Limb (tissue), 2 donors: Measurements from ENCODE around the gene HLCS.

Experiments used
- DNase-seq, 2 donors: peaks; one replicate each; pipeline ENCODE4 v3.0.0-alpha.2; 2016; ENCODE audit errors: extremely low spot score in 2 of 2

The HLCS gene

DNA sequence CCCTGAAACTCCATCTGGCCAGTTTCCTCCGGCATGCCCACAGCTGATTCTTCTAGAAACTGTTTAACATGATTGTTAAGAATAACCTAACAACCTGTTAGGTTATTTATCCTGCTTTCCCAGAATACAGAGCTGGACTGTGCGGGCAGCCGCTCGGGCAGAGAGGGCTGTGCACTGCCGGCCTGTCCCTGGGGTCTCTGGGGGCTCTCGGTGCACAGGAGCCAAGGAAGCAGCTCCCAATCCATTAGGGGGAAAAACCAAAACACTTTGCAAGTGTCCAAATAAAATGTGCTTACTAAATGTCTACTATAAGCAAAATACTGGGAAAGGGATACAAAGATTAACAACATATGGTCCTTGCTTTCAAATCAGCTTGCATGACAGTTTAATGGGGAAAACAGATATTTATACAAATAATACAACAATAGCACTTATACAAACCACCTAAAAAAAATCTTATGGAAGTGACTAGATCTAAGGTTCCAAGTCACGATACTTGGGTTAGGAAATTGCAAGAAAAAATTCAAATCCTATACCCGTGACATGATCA is 50.7 kb downstream of the HLCS start:
- no peak for DNase-seq

DNA sequence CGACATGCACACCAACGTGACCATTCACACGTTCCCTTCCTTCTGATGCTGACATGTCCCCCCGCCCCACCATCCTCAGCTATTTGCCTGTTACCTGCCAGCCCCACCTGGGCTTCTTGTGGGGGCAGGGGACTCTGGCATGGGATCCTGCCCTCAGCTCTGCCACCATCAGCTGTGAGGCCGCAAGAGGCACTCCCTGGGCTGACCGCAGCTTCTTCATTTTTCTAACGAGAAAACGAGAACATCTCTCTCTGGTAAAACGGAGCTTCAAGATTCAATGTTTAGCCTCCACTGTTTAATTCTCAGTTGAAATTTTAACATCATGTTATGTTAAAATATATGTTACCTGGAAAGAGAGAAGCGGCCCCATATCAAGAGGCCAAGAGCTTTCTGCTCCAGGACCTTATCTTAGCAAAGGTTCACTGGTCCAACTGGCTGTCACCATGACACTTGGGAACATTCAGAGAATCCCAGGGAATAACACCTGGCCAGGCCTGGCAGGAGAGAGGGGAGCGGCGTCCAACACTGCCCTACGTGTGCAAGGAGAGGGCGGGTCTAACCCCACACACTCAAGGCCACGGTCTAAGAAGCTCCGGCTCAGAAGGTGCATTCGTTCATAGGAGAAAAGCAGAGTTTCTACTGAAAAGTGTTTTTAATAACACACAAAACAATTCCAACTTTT is 51.3 kb downstream of the HLCS start:
- DNase-seq: no peak

DNA sequence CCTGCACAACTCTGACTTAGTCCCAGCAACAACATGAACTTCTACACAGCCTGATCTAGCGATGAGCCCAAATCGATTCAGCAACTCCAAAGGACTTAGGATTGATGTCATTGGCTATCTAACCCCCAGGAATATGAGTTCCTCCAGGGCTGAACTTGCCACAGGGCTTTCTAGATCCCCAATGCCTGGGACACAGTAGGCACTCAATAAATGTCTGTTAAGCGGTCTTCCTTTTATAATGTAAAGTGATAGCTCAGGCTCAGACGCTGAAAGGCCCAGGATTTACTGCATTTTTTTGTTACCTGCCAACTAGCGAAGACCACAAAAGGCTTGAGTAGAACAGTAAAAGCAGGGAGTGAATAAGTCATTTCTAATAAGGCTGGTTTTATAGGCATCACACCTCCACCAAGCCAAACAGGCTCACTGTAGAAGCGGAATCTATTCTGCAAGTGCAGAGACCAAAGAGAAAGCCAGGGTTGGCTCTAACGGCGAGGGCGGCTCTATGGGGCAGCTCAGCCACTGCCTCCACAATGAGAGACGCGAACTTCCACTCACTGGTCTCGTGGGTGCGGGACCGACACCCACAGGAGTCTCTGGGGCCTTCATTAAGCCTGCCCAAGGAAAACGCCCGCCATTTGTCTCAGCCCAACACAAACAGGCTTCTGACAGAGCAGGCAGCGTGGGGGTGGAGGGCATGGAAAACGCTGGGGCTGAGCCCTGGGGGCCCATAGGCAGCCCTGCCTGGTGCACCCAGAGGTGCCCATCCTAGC is 52.0 kb downstream of the HLCS start:
- DNase-seq: no peak

DNA sequence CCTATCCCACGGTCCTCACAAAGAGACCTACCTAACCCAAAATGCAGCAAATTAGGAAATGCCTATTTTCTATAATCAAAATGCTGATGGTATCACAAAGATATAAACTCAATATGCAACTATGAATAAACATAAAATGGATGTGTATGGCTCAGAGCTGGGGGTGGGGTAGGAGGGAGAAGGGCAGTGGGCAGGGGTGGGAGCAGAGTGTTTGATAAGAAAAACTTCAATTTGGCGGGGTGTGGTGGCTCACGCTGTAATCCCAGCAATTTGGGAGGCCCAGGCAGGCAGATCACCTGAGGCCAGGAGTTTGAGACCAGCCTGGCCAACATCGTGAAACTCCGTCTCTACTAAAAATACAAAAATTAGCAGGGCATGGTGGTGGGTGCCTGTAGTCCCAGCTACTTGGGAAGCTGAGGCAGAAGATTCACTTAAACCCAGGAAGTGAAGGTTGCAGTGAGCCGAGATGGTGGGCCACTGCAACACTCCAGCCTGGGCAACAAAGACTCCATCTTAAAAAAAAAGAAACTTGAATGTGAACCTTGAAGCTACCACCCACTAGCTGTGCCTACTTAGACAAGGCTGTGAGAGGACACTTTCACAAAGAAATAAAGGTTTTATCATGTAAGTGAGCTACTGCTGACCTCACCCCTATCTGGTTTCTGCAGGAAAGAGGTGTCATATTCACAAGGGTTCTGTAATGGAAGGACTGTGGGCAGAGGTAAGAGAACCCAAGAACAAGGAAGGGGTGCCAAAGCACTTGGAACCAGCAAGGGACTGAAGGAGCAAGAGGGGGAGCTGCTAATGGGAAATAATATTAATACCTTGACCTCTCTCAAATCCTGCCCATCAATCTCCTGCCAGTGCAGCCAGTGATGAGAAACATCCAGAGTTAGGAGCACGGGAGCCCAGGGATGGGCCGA is 53.0 kb downstream of the HLCS start:
- DNase-seq: no peak

DNA sequence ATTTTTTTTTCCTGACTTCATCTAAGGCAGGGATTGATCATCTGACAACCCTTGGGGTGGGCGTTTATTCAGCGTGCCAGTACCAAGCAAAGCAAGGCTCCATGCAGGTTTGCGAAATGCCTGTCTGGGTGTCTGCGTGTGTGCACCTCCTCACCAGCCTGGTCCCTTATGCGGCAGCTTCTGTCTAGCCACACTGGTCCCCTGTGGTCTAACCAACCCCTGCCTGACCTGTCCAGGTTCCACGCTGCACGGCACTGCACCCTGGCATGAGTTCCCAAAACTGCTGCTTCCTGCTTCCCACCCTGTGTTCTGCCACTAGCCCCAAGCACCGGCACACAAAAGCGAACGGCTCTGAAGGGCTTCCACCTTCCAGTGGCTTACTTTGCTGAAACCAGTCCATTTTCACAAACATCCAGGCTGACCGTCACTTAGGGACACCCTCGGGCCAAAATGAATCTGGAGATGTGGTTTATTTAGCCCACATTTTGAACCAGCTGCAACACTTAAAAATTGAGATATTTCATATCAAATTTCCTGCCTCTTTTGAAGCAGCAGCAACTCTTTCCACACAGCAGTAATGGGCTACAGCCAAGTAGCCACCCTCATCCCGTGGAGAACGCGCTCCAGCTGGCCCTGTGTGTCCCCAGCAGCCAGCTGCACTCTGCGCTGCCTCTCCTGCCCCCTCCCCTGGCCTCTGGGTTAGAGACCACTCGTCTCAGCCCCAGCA is 55.7 kb downstream of the HLCS start:
- peak; percentile 66 for DNase-seq

DNA sequence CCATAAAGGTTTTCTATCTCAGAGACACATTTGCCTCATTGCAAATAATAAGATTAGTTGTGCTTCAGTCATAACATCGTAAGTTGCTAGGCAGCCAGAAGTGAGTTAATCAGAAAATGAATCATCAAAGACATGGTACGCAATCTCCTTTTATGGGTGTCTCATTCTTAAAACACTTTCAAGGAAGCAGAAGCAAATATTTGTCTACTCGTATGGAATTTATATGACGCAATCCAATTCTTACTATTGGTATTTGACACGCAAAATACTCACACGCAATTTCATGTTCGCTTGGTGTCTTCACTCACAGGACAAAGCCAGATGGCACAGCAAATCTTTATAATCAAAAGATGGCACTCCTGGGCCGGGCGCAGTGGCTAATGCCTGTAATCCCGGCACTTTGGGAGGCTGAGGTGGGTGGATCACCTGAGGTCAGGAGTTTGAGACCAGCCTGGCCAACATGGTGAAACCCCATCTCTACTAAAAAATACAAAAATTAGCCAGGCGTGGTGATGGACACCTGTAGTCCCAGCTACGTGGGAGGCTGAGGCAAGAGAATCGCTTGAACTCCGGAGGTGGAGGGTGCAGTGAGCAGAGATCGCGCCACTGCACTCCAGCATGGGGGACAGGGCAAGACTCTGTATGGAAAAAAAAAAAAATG is 56.4 kb downstream of the HLCS start:
- peak in 1 of 2 donors; percentile 30 for DNase-seq

DNA sequence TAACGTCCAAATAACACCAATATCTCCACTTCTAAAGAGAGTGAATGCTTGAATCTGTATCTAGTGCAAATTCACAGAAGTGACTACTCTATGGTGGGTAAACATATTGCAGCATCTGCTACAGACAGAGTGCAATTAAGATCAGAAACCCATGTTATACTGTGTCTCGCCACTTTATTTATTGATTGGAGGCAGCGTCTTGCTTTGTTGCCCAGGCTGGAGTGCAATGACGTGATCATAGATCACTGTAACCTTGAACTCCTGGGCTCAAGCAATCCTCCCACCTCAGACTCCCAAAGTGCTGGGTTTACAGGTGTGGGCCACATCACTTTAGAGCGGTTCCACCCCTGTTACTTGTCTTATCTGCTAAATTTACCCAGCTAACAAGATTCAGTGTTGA is 57.0 kb downstream of the HLCS start:
- no peak for DNase-seq

DNA sequence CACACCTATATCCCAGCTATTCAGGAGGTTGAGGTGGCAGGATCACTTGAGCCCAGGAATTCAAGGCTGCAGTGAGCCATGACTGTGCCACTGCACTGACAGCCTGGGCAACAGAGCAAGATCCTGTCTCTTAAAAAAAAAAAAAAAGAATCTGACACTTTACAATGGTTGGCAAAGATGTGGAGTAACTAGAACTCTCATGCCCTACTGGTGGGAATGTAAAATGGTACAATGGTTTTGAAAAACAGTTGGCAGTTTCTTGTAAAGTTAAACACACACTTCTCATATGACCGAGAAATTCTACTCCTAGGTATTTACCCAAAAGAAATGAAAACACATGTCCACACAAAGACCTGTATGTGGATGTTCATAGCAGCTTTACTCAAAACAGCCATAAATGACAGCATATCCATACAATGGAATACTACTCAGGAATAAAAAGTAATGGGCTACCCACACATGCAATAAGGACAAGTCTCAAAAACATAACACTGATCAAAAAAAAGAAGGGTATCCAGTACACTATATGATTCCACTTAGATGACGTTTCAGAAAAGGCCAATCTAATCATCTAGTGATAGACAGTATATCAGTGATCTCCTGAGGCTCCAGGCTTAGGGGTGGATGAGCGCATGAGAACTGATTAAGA is 58.1 kb downstream of the HLCS start:
- DNase-seq: no peak

DNA sequence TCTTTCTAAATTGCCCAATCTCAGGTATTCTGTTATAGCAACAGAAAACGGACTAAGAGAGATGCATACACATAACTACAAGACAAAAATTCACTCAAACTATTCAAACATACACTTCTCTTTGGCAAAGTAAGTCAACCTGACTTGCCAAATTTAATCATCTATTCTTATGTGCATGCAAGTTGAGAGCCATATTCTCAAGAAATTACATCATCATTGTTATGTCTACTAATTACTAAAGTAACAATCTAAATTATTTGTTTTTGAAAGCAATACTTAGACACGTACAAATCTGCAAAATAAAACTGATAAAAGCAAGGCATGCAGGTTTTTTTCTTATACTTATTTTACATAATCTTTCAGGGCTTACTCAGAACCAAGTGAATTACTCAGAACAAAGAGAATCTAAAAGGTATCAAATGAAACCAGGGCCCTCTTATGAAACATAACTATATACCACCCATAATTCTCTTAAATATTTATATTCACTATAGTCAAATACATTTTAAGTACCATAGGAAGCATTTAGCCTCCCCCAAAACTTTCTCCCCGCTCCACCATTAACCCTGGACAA is 62.3 kb downstream of the HLCS start:
- no peak for DNase-seq

DNA sequence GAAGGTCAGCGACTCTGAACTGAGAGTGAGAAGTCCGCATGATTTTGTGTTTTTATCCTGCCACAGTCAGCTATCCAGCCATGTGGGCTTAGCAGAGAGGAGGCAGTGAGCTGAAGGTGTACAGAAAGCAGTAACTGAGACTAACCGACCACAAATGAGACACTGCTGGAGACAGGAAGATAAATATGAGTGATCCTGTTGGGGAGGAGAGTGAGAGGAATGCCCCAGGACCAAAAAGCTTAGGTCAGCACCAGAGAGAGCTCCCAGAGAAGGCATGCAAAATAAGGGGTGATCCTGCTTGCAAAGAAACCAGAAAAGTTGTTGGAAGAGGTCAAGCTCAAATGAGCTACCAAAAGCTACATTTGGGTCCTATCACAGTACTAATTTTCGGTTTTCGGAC is 63.7 kb downstream of the HLCS start:
- no peak for DNase-seq

DNA sequence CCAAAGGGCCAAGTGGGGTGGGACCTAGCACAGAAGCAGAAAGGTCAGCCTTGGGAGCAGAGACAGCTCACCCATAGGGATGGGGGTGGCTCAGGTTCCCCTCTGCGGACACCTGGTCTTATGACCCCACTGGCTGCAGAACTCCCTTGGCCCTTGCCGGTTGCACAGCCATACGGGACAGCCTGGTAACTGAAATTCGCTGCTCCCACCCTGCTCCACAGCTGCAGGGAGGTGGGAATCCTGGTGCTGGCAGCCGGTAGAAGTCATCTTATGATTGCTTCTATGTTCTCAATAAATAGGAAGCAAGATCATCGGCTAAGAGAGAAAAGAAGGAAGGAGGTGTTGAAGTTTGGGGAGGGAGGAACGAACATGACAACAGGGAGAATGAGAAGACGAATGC is 64.1 kb downstream of the HLCS start:
- DNase-seq: no peak

DNA sequence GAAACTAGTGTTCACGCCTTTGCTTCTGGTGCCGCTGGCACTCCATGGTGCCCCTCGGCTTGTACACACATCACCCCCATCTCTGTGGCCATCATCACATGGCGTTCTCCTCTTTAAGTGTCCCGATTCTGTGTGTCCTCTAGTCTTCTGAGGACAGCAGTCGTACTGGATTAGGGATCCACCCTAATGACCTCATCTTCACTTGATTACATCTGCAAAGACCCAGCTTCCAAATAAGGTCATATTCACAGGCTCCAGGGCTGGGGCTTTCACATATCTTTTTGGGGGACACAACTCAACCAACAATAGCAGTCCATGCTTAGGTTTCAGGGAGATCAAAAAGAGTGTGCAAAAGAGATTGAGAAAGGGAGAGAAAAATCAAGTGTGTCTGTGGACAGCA is 64.9 kb downstream of the HLCS start:
- no peak for DNase-seq

DNA sequence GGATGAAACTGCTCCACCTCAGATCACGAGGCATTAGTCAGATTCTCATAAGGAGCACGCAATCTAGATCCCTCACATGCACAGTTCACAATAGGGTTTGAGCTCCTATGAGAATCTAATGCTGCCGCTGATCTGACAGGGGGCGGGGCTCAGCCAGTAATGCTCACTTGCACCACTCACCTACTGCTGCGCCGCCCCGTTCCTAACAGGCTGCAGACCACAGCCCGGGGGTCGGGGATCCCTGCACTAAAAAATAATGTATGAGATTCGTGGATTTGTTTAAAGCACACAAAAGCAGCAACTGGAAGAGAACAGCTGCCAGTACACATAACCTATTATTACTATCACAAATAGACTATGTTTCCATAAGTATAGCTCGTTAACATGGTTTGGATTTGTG is 72.9 kb downstream of the HLCS start:
- no peak for DNase-seq

DNA sequence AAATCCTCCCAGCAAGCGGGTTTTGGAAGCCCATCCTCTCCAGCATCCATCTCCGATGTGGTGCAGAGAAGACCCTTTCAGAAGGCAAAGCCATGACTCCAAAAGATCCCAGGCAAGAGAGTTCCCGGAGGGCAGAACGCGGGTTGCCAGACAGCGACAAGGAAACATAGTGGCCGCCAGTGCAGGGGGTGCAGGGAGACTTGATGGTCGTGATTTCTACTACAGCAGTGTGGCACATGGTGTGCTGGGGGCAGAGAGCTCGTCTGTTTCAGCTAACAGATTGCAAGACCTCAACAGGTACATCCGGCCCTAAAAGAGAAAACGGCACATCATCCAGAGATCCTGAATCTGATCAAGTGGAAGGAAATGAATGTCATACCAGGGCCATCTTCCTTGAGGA is 74.3 kb downstream of the HLCS start:
- no peak for DNase-seq

DNA sequence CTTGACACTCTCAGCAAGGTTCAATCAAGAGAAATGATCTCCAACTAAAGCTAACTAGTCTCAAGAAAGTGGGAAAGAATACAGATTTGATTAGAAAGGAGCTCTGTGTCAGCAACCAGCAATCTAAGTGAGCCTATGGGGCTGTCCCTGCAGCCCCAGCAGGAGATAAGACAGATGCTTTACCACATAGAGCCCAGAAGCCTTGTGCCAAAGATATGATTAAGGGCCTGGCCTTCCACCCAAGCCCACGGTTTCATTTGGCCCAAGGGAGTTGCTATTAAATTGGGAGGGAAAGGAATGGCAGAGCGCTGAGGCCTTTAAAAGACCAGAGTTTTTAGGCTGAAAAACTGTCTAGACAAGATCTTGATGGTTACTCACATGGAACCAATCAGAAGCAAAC is 74.8 kb downstream of the HLCS start:
- no peak for DNase-seq

DNA sequence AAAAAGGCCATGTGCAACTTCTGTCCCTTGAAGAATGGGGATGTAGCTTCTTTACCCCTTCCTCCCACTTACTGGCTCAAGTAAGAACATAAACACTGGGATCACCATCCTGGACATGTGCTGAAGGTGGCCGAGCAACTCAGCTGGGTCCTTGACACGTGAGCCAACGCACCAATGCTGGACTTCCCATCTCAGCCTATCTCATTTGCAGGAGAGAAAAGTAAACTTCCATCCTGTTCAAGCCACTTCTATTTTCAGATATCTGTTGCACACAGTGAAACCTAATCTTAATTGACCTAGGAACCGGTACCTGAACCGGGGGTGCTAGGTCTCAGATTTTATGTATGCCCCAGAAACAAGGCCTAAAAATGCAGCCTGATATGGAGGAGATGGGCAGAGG is 75.3 kb downstream of the HLCS start:
- no peak for DNase-seq

DNA sequence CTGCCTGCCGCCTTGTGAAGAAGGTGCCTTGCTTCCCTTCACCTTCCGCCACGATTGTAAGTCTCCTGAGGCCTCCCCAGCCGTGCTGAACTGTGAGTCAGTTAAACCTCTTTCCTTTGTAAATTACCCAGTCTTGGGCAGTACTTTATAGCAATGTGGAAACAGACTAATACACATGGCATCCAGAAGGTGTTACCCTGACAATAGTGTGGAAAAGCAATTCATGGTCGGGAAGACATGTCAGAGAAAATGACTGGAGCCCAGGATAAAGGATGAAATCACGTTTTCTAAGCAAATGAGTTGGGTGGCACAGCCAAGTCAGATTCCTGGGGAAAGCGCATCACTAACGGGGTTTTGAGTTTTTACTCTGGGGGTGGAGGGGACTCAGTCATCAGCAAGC is 76.4 kb downstream of the HLCS start:
- DNase-seq: no peak

DNA sequence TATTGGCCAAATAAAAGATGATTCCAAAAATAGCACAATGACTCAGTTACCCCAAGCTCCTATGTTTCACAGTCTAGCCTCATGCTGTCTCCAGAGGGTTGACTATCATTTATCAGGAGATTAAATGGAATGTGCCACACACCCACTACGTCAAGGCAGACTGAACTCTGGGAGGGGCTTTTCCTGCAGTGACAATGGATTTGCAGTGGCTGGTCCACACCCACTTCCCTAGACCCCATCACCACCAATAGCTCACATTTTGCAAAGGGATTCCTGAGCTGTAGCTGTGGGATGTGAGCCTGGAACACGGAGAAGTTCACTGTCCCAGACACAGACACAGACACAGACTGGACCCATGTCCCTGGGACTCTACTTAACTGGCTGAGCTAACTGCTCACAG is 77.1 kb downstream of the HLCS start:
- DNase-seq: no peak

DNA sequence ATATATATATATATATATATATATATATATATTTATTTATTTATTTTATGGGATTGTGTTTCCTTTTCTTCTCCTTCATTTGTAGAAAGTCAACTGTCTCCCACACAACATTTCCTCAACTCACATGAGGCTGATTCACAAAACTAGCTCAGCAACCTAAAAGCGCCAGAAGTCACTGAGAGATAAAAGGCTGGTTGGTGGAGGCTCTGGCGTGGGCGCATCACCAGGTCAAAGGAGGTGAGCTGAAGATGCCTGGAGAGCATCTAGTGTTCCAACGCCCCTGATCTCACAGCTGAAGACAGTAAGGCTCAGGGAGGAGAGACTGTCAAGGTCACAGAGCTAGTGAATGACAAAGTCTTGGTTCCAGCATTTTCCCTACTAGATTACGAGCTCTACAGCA is 78.0 kb downstream of the HLCS start:
- no peak for DNase-seq

DNA sequence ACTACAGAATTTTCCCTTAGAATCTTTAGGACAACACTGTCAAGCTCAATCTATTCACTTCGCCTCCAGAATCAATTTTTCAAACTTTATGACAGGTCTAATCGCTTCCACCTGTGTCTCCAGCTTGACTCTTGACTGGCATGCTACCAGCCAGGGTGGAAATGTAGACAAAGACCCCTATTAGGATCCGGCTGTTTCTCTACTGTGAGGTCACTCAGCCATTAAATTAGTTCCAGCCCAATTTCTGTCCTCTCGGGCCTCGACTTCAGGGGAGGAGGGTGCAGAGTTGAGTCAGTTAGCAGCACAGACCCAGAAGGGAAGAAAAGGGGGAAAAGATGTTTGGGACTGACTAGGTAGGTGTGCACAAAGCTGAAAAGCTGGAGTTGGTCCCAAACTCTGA is 78.5 kb downstream of the HLCS start:
- DNase-seq: peak in 1 of 2 donors; percentile 17
